Stimulated activated CD4-positive, alpha-beta T cell treated with anti-CD3 and anti-CD28 coated beads, TNF-alpha, amount 100 ng/mL, for 24 hours (primary cell): ENCODE measurements around the gene SESN1.

Experiments used
- DNase-seq, 3 experiments: peaks; one replicate each; pipeline ENCODE4 v3.0.0-alpha.2; 2020; ENCODE audit warnings: low read depth in 3 of 3

The SESN1 gene

DNA sequence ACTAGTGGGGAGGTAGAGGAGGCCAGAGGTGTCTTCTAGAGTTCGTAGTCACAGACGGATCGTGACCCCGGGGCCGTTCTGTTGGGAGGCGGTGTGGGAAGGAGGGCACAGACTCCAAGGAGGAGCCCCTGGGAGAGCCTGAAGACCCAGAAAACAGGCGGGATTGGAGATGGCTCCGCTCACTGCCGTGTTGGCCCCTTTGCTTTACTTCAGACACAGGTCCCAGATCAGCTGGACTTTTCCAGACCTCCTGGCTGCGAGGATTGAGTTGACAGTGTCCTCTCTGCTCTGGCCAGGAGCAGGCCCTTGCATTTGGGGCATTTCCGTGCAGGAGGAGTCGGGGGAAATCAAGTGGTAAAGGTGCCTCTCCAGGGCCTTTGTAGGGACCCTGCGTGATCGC lies 133.6 kb downstream of the SESN1 start:
- DNase-seq = no peak

- DNase-seq = no peak
These were observed 134.0 kb downstream of the SESN1 start for GRCh38 chr6:108960601-108961000.

DNA sequence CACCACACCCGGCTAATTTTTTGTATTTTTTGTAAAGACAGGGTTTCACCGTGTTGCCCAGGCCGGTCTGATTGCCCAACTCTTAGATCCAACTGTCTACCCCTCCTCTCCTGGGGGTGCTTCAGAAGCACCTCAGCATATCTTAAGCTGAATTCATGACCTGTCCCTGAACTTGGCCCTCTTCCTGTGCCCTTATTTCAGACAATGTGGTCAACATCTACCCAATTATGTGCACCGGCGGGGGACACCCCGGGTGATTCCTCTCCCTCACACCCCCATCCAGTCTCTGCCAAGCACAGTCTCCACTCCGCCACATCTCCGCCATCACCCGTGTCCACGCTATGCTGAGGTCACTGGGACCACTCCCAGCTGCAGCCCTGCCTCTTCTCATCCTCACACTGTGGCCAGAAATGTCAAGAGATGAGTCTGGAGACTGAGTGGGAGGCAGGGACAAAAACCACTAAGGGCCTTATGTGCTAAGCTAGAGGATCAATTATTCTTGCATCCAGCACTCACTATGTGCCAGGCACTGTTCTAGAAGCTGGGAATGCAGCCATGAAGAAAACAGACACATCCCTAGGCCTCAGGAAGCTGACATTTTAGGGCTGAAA lies 134.6 kb downstream of the SESN1 start:
- no peak for DNase-seq

DNA sequence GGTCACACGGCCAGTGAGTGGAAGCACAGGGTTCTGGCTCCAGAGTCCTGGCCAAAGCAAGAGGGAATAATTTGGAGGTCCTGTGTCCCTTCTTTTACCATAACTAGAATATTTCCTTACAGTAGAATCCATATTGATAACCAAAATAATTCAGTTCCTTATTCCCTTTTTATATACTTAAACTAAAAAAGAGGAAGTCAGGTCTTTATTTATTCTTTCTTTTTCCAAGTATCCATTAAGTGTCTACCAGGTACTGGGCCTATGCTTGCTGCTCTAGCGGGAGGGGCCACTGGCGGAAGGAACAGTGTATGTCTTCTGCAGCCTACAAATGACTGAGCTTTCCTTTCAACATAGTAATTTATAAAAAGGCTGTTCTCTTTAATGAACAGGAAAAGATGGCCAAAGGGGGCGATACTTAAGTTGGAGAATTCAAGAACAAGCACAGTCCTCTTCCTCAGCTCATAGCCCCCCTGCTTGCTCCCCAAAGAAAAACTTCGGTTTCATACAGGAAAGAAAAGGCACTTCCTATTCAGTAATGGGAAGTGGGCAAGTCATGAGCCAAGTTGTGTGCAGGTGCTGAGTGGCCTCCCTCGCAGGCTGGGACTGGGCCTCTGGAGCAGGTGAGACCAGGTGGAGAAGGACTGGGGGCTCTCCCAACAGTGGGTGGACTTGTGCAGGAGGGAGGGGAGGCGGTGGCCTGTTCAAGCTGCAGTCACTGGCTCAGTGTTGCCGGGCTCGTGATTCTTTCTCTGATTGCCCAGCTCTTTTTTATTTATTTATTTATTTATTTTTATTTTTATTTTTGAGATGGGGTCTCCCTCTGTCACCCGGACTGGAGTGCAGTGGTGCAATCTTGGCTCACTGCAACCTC lies 135.5 kb downstream of the SESN1 start:
- DNase-seq = no peak

- DNase-seq = no peak
These were observed 137.4 kb downstream of the SESN1 start for GRCh38 chr6:108957221-108957620.

DNA sequence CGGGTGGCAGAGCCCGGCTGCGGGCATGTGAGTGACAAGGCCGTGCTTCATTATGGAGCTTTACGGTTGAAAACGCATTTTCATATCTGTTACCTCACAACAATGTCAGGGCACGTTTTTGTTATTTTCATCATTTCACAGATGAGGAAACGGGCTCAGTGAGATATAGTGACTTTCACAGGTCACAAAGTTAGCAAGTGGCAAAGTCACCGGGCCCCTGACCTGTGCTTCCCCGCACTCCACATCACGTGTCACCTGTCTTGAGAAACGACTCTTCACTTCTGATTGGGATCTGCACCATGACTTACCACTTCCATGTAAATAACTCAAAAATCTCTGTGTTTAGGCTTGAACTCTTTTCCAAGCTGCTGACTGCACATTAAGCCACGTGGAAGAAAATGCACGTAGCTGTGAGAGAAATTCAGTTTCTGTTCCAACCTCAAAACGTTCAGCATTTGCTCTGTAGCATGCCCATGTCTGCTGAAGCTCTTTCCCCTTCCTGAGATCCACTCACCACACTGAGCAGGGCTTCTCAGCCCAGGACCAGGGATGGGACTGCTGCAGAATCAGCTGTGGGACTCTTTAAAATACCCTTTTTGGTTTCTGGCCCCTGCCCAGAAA lies 139.2 kb downstream of the SESN1 start:
- no peak for DNase-seq

DNA sequence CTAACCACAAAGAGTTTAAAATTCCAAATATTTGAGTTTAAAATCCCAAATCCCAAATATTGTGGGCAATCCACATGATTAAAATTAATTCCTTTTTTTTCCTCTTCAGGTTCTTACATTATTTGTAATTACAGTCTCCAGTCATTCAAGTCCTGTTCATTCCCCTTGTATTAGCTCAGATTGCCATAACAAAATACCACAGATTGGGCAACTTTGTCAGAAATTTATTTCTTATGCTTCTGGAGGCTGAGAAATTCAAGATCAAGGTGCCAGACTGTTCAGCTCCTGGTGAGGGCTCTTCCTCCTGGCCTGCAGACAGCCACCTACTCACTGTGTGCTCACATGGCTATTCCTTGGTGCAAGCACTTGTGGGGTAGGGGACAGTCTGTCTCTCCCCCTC lies 141.0 kb downstream of the SESN1 start:
- DNase-seq = no peak

DNA sequence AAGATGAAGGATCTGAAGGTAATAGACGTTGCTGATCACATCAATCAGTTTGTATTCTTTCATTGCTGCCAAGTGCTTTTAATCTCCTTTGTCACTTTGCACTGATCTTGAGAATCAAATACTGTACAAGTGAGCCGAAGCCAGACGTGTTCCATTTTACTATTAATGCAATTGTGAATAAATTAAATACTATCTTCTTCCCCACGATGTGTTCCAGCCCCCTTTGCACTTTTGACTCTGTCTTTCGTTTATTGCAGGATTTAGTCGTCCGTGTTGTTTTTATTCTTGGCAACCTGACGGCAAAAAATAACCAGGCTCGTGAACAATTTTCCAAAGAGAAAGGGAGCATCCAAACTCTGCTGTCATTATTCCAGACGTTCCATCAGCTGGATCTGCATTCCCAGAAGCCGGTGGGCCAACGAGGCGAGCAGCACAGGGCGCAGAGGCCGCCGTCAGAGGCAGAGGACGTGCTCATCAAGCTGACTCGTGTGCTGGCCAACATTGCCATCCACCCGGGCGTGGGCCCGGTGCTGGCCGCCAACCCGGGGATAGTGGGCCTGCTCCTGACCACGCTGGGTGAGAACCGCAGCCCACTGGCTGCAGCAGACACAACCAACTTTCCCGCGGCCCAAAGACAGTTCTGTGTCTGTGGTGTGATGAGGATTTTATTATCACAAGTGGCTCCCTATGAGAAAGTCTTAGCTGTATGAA lies 141.7 kb downstream of the SESN1 start:
- no peak for DNase-seq

DNA sequence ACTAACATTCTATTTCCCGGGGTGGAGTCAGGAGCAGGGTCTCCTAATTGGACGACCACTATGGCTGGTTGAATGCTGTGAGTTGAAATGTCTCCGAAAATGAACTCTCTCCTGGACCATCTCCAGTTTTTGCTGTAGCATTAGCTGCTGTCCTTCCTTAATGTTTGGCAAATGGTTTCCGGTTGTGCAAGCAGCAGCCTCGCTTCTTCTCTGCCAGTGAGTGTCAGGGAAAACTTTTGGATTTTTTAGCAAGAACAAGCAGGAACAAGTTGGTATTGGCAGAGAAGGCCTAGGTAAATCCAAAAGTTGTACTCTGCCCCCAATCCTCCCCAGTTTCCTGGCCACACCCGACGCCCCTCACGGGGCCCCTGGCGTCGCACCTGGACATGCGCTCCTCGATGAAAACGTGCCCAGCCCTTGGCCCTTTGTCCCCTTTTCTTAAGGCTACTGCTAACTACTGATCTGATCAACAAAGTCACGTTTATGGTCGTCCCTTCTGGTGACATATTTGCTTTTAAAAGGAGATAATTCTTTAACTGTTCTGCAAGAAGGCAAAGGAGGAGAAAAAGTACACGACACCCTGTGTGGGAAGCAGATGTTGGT lies 143.2 kb downstream of the SESN1 start:
- DNase-seq = no peak

DNA sequence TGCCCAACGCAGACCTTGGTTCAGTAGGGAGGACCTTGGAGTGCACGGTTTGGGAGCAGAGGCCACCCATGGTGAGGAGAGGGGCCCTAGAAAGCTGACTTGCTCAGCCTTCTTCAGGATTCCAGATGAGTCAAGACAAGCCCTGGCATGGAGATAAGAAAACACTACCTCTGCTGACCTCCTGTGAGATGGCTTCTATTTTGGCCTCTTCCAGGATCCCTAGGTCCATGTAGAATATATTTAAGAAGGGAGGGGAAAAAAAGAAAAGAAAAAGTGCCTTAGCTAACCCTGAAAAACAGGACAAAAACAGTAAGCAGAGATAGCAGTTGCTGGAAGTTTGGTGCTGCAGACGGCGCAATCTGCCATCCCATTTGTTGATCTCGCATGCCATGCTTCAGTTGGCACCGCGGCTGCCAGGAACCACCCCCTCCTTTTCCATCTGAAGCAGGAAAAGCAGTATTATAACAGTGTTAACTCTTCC lies 146.4 kb downstream of the SESN1 start:
- no peak for DNase-seq

DNA sequence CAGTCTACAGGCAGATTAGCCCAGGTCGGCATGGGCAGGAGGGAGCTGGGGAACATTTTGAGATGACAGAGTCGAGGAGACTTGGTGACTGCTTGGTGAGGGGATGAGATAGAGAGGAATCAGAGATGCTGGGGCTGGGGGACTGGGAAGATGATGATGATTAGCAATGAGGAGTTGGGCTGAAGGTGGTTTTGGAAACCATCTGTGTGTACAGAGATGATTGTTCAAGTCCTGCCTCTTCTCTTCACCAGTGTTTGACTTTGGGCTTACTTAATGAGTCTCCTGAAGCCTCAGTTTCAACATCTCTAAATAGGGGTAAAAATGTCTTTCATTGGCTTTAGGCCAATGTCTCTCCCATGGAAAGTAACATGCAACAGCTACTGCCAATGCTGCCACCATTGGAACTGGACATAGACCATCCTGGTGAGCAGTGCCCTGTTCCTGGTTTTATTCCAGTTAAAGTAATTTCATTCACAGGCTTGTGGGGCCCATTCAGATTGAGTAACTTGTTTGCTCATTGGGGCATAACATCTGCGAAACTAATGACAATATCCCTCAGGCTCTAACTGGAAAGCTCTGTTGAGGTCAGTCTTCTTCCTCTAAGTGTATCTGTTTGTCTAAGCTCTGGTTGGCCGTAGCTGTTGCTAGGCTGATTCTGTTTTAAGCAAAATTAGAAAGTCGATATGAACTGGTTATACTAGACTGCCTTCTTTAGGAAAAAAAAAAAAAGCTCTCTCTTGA lies 147.4 kb downstream of the SESN1 start:
- no peak for DNase-seq

DNA sequence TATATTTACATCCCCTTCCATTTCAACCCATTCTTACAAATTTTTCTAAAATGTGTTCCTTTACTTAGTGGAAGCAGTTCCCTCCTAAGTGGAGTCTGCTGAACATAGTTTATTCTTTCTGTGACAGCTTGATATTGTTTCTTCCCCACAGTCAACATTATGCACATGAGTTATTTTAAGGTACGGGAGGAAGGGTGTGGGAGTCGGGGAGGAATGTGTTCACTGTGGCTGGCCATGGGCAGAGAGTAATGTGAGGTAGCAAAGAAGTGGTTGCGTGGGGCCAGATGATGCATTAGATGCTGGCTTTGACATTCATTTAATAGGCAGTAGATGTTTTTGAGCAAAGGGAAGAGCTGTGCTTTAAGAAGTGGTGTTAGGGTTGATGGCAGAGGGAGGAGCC lies 148.0 kb downstream of the SESN1 start:
- DNase-seq = no peak

GRCh38 chr6:108945681-108946159 lies 148.9 kb downstream of the SESN1 start:
- no peak for DNase-seq

DNA sequence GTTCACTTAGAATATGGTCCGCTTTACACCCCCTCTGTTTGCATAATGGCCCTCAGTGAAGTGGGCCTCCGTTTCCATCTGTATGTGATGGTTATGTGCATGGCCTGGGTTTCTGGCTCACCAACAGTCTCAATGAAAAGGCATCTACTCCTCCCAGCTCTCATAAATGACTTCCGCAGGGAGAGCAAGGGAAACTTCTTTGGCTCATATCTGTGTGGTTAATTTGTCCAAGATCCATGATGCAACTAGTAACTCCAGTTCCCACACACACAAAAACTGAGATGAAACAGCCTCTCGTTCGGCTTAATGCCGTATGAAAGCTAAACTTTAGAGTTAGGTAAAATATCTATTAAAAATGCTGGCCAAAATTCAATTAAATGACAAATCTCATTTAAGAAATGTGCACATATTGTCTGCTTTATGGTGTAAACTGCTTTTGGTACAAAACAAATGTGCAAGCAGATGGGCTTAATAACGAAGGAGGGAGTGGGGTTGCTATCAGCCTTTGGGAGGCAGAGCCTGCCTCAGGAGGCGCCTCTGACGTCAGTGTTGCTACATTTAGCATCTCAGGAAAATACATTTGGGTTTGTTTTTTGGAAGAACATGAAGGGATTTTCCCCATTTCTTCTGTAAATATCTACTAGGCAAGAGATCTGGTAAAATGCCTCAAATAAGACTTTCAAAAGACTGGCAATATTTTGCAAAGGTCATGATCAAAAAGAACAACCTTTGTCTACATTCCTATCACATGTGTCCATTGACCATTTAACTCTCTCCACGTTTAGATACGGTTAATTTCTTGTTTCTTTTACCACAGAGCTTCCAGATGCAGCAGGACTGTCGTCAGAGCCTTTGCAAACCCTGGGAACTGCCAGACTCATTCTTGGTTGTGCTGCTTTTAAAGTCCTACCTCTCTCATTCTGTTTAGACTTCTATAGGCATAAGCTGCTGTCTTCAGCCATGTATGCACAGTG lies 149.7 kb downstream of the SESN1 start:
- no peak for DNase-seq

DNA sequence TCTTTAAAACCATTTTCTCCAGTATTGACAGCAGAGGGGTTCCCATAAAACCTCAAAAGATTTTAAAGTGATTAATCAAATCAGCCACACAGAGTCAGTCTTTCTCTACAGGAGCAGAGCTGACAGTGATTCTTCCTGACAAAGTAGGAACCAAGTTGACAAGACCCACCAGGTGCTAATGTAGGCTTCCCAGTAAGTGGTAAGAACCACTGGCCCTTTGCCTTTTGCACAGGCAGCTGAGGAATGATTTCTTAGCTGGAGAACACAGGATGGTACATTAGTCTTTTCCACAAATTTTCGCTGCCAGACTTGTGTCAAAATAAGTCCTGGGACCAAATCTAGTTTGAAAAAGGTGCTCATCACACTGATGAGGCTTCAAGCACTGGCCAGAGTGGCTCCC lies 150.6 kb downstream of the SESN1 start:
- DNase-seq = no peak

- peak; percentile 13 to 49 (median 20) for DNase-seq
These were observed 151.8 kb downstream of the SESN1 start for GRCh38 chr6:108942556-108943492.

DNA sequence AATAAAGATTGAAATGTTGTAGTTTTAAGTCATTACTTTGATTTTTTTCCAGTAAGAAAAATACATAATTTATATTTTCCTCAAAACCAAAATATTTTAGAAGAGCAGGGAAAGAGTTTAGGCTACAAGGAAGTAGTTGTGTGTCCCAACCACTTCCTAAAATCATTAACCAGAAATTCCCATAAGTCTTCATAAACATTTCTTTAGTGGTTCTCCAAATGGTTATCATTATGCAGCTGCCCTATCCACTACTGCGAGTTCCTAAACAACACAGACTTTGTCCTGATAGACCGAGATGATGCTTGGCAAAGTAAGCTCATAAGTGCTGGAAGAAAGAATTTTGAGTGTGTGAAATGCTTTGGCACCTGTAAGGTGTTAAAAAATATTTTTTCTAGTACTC lies 152.8 kb downstream of the SESN1 start:
- DNase-seq = no peak

- no peak for DNase-seq
These were observed 153.4 kb downstream of the SESN1 start for GRCh38 chr6:108941281-108941680.

DNA sequence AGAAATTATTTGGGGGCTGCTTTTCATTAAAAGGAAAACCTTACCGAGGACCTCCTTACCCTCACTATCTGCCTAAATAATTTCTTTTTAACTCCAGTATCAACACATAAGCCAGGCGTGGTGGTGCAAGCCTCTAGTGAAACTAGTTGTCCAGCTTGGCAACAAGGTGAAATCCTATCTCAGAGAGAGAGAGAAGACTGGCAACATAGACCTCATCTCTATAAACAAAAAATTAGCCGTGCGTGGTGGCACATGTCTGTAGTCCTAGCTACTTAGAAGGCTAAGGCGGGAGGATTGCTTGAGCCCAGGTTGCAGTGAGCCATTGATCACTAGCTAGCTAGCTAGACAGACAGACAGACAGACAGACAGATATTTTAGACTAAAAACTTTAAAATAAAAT lies 153.9 kb downstream of the SESN1 start:
- no peak for DNase-seq
